Ramos (cell line): Measurements from ENCODE around the gene NEDD8.

Experiments used
- in situ Hi-C: fragments of 300-500 bp; cut with MboI; formaldehyde crosslinking; loops from one replicate; pipeline ENCODE4 v1.14.3; 2022; ENCODE audit warnings: low sequenced_read_pairs; ENCODE audit not compliant: unreplicated experiment

The NEDD8 gene

DNA sequence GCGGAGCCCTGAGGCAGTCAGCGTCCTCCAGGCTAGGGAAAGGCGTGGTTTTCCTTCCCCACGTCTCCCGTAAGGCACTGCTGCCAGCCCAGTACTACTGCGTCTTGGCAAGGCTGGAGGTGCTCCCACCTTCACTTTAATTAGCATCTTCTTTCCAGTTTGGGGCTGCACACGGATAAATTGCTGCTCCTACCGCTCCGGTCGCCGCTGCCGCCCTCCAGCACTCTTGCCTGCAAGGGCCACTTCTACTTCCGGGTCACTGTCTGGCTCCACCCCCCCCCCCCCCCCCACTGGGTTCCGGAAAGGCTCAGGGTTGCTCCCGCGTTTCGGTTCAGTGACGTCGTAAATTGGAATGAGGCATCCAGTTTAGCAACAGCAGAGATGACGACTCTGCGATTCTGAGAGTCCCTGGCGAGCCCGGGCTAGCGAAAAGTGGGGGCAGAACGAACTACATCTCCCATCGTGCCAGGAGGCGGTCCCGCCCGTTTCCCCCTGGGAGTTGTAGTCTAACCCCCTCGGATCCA lies at the start of gene NEDD8:
NEDD8 (minus strand) TSS at position 247 of the 524 bp plus-strand sequence; CDS start at position 147, 100 bp downstream.
- in situ Hi-C loops, result no loop called here

DNA sequence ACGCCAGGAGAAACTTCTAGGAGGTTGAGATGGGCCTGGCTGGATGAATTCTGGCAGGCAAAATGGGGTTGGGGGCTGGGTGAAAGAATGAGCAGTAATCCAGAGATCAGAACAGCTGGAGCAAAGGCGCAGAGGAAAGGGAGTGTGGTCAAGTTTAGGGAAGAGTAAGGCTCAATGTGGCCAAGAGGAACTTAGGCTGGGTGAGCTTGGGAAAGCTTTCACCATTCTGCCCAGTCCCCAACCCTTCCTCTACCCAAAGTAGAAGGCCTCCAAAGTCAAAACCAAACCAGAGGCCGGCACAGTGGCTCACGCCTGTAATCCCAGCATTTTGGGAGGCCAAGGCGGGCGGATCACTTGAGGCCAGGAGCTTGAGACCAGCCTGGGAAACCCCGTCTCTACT lies 49.5 kb upstream of the NEDD8 start:
- in situ Hi-C loops, result no loop called here

DNA sequence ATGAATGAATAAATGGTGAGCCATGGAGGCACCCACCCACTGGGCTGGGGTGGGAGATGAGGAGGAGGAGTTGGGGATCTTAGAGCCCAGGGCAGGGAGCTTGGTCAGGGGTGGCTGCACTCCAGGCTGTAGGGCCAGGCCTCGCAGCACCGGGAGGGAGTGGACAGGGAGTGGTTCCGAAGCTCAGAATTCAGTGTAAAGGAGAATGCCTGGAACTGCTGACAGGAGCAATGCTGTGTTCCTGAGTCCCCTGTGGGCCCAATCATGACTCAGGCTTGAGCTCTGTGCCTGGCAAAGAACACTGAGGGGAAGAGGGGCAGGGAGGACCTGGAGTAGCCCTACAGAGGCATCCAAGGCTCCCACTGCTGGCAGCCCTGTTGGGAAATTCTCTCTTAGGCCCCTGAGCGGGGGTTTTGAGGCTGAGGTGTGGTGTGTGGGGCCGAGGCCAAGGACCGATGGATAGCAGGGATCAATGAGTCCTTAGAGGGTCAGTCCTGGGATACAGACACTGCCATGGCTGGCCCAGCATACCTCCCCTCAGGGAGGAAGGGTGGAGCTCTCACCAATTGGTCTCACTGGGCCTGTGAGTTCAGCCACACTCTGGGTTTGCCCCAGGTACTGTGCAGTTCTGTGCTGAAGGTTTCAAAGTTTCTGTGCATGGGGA lies 48.8 kb upstream of the NEDD8 start:
- in situ Hi-C loops, result no loop called here

DNA sequence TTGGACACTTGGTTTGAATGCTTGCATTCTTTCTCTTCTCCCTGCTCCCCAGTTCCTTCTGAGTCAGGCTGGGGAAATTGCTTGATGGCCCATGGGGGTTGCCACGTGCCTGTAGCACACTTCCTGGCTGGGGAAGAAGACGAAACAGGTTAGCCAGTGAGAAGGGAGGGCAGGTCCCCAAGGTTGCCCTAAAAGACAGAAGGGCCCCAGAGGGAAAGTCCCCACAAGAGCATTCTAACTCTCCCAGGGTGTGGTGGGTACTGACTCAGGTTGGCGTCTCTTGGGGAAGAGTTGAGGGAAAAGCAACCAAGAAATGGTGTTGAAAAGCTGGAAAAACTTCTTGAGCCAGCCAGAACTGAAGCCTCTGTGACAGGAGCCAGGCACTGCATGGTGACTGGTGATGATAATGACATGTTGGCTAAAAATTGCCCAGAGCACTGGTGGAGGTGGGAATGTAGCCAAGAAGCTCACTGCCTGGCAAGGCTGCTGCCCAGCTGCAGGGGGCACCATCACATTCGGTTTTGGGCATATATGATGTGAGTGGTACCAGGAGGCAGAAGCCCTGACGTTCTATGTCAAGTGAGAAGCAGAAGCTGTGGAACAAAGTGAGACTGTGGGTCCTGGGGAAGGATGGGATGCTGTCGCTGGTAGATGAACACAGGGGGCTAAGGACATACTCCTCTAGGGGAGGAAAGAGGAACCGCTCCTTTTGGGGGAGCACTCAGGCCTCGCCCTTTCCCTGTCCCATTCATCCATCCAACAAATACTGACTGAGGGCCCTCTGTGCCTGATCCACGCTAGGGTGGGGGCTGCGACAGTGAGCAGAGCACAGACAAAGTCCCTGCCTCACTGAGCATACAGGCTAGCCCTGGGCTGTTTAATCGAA lies 47.4 kb upstream of the NEDD8 start:
- in situ Hi-C loops, result no loop called here

DNA sequence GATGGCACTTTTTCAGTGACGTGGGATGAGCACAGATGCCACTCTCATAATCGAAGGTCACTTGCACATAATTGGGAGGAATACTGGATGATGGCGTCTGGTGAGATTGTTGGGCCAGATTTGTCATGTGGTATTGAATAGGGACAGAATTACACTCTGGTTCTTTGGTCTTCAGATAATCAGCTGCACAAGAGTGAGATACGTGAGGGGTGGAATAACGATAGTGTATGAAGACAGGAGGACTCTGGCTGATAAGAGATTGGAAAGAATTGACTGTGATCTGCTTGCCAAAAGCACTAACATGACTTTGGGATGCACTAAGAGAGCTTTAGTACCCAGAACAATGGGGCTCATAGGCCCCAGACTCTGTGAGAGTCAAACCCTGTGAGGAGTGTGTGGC lies 46.3 kb upstream of the NEDD8 start:
- in situ Hi-C loops, result no loop called here

DNA sequence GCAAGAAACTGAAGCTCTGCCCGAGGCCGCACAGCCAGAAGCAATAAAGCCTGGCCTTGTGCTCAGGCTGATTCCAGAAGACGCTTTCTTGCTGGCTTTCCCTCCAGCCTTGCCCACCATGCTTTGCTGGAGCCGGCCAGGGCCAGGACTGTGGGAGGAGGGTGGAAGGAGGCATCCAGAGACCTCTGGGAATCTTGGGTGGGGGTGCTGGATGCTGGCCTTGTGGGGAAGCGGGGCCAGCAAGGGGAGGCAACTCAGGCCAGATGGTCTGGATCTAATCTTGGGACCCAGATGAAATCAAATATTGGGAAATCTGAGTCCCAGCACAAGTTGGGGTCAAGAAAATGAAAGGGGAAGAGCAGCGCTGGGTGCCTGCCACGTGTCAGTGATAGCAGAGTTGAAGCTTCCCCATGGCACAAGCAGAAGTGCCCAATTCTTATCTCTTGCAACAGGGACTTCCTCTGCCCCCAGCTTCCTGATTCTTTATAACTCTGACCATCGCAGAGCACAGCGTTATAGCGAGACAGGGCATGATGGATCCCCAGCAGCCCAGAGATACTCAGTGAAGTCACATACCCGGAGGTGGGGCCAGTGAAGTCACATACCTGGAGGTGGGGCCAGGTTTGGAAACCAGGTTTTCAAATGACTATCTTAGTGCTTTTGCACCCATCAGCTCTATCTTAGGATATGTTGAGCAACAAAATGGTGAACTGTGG lies 45.6 kb upstream of the NEDD8 start:
- in situ Hi-C loops, result no loop called here

DNA sequence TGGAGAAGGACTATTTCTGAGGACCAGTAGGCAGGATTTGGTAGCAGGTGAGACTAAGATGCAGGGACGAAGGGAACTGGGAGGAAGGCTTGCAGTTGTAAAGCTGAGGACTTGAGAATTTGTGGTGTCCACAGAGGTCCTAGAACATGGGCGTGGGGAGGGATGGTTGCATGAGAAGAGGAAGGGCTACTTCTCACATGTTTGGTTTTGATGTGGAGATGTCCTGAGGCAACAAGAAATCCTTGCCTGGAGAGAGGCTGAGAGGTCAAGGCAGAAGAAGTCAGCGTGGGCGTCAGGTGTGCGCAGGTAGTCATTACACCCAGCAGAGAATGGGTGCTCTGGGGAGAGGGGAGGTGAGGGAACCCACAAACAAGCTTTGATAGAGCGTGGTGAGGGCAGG lies 44.9 kb upstream of the NEDD8 start:
- in situ Hi-C loops, result no loop called here

DNA sequence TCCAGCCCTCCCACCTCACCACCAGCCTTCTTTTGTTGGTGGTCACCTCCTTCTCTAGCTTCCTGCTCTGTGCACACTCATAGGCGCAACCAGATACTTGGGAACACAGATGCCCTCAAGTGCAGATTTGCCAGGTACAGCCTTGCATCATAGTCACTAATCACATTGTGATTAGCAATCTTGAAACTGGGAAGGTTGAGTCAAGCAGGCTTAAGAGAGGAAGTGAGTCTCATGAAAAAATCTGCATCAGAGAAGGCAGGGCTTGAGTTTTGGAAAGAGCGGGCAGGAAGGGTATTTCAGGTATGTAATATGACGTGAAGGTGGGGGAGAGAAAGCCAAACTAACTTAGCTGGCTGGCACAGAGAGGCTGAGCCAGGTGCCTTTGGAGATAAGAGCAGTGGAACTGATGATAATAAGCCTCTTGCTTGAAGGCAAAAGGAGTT lies 42.0 kb upstream of the NEDD8 start:
- in situ Hi-C loops, result no loop called here

DNA sequence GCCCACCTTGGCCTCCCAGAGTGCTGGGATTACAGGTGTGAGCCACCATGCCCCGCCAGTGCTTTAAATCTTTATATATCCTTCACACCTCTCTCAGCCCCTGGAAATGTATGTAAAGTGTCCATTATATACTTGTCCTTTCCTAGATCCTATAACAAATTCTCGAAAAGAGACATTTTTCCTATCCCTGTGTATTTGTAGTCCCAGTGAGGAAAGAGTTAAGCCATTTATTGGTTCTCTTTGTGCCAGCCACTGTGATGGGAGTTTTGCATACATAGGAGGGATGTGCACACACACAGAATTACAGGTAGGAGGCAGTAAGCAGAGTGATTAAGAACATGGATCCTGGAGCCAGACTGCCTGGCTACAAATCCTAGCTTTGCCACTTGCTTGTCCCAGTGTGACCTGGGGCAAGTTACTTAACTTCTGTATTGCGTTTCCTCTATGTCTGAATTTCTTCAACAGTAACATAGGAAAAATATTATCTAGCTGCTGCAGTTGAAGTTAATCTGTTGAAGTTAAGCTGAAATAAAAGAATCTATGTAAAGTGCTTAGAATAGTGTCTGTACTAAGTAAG lies 41.3 kb upstream of the NEDD8 start:
- in situ Hi-C loops, result no loop called here

DNA sequence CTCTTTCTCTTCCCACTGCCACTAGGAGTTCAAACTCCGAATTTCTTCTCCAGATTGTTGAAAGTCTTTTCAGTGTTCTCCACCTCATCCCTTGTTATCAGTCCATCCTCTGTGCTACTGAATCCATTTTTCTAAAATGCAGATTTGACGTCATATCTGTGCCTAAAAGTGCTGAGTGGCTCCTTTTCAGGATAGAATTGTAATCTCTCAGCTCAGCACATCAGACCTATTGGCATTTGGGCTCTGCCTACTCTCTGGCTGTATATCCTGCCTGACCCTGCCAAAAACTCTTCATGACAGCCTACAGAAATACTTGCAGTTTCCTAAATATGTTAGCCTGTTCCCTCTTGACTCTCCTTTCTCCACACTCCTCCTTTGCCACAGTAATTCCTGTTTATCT lies 40.3 kb upstream of the NEDD8 start:
- in situ Hi-C loops, result no loop called here

DNA sequence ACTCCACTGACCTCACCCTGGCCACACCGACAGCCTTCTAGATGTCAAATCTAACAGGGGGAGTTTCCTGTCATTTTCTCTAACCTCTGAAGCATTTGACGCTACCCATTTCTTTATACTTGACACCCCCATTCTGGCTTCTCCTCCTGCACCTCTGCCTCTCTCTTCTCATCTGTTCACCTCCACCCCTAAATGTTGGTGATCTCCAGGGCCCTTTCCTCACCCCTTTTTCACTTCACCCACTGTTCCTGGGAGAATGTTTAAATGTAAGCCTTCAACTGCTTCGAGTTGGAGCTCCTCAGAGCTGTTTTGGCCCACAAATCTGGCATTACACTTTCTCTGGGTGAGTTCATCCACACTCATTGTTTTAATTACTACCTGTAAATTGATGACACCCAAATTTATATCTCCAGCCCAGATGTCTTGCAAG lies 39.7 kb upstream of the NEDD8 start:
- in situ Hi-C loops, result no loop called here

DNA sequence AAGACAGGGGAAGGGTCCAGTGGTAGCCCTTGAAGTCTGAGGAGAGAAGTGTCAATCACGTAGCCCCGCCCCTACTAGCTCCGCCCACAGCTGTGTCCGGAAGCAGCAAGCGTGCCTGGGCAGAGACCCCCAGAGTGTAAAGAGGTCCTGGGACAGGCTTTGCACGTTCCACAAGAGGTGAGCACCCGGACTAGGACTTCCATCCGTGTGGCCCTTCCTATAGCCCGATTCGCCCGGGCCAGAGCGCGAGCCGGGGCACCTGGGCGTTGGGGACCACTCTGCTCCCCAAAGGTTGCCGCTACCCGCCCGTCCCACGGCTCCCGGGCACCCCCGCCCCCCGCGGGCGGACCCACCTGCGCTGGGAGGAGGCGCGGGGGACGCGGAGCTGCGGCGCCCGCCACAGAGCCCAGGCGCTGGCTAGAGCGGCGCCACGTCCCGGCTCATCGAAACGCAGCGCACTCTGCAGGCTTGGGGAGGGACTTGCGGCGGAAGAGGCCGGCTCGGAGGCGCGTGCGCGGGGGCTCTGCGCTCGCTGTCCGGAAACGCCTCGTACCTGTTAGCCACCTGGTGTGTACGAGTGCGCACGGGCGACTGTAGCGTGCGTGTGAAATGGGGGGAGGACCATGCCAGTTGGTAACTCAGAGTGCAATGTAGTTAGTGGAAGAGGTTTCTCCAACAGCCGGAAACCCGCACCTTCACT lies 39.1 kb upstream of the NEDD8 start, which contains the start of gene RABGGTA:
RABGGTA (minus strand) TSS at position 464 of the 700 bp plus-strand sequence. CDS start 482 bp downstream, outside the sequence.
- in situ Hi-C loops, result no loop called here

DNA sequence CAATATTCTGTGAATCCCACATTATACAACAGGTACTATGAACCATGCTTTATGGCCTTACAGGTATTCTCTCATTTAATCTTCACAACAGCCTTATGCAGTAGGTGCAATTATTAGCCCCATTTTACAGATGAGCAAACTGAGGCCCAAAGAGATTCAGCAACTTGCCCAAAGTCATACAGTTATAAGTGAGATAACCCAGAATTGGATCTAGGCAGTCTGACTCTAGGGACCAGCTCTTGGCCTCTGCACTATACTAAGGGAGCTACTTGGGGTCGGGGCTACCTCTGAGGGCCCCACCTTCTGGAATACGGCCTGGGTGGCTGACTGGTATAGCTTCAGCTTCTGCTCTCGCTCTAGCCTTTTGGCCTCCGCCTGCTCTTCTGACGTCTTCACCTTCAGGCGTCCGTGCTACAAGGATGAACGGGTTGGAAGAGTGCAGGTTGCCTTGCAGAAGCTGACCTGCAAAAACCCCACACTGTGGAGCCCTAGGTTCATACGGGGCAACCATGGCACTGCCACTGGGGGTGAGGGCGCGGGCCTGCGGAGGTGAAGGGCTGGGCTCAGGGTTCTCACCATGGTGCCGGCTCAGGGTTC lies 38.5 kb upstream of the NEDD8 start:
- in situ Hi-C loops, result no loop called here

DNA sequence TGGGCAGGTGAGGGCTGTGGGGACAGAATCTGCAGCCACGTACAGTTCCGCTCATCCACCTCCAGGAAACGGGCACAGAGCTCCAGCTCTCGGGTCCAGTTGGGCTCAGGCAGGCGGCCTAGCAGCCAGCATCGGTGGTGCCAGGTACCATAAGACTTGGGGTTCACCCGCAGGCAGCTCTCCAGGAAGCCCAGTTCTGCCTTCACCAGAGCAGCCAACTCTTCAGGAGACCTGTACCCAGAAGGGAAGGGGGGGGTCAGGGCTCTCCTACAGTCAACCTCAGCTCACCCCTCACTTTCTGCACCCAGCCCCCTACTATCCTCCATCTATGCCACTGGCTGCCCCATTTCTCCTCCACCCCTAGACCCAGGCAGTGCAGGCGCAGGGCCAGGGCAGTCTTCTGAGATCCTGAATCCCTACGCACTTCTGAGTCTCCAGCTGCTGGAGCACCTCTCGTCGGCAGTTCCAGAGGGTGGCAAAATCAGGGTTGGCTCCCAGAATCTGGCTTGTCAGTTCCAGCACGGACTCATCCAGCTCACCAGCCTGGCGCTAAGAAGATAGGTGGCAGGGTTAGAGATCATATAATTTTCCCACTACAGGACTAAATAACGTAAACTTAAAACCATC lies 37.9 kb upstream of the NEDD8 start:
- in situ Hi-C loops, result no loop called here

DNA sequence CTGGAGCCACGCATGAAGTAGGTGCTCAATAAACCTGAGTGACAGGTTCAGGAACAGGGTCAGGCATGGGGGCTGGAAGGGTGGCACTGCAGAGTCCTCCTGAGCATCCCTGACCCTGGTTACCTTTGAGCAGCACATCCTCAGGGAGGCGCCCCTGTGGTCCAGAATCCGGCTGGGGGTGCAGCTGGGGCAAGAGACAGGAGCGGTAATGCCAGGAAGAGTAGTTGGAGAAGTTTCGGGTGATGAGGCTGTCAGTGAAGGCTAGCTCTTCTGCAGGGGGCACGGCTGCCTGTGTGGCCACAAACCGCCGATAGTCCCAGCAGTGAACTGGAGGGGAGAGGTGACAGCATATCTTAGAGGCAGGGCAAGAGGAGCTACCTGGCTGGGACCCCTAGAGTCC lies 37.2 kb upstream of the NEDD8 start:
- in situ Hi-C loops, result no loop called here

DNA sequence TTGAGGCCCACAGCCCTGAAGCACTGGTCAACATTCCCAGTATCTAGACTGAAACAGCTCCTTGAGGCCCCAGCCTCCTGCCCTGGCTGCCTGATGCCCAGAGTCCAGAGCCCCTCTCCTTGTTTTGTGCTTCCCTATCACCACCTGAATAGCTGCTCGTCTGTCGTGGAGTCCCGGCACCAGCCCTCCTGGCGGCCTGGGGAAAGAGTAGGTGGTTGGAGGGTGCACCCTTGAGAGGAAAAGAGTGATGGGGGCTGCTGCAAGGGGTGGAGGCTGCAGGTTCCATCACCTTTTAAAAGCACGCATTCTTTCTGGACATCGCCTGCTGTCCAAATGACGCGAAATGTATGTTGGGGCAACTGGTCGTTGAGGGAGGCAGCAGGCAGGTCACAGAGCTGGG lies 36.1 kb upstream of the NEDD8 start:
- in situ Hi-C loops, result no loop called here

DNA sequence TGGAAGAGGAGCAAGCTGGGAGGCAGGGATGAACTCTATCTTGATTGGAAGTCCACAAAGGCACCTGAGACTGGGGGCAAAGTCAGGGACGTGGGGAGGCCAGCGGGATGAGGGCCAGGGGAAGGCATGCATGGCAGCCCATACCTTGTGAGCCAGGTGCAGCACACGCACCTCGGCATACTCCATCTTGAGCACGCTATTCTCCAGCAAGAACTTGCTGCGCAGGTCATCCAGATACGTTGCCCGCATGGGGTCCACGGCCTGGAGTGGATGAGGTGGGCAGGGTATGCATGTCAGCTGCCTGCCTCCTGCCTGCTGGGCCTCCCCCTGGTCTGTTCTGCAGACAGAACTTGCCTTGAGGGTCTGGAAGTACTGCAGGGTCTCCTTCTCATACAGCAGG lies 35.3 kb upstream of the NEDD8 start:
- in situ Hi-C loops, result no loop called here

DNA sequence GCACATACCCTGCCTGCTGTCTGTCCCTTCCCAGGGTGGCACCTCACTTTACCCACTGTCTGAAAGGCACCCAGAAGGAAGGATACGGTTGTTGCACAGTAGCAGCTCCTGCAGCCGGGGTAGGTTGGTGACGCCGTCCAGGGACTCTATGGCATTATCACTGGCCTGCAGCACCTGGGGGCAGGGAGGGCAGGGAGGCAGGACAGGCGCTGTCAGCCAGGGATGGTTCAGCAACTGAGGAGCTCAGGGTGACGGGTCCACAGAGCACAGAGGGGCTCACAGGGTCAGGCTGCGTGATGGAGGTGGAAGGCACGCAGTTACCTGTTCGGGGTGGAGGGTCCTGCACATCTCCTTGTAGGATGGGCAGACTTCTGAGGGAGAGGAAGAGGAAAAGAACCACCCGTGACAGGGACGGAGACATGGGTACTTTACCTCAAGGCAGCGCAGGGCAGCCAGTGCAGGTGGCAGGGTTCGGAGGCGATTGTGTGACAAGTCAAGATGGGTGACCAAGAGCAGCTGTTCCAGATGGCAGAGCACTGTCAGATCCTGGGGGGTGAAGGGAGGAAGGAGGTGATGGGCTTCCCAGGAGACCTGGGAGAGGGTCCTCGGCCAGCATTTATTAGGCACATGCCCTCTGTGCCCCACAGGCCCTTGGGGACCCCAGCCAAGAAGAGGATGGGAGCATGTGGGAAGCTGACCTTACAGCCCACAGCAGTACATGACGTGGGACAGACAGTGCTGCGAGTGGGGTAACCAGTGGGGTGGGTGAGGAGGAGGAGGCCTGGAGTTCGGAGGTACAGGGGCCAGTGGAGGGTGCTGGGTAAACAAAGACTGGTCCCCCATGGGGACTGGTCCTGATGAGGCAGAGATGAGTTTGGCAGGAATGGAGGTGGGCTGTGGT lies 34.4 kb upstream of the NEDD8 start:
- in situ Hi-C loops, result no loop called here
